ENCODE data around the gene SYCP2.

- TF ChIP-seq POLR2A (IDR thresholded peaks at IDR 0.05) (no peak), CTCF (IDR thresholded peaks at IDR 0.05) (no peak)
Observed at GRCh38 chr20:59828125-59829053, 105.0 kb downstream of the SYCP2 start.
